CD4-positive, alpha-beta memory T cell (primary cell): ENCODE measurements around the gene UTY. TPM values are rescaled to one million over a fixed set of nuclear protein-coding genes. Genes with fewer than 3 reads are reported as not detected.

Source experiments
- CTCF ChIA-PET: fragments of 350-600 bp; sonication (Branson Sonifier 250); formaldehyde crosslinking; loops from one replicate; lab custom pipeline; 2021; ENCODE audit warnings: inconsistent platforms; ENCODE audit not compliant: partially characterized antibody; lab: Charles Lee
- POLR2A ChIA-PET: fragments of 350-600 bp; sonication (Branson Sonifier 250); formaldehyde crosslinking; loops from one replicate; lab custom pipeline; 2021; ENCODE audit not compliant: partially characterized antibody; lab: Charles Lee
- DNase-seq, 5 donors: peaks; one replicate each; pipeline versions ENCODE4 v3.0.0 to v3.0.0-alpha.2; 2020 to 2022; ENCODE audit warnings: mixed read lengths in 1 of 5
- H3K27ac ChIP-seq: one replicate; pipeline ENCODE4 v1.7.0; 2013; ENCODE audit warnings: low read depth, low read length
- H3K27me3 ChIP-seq: 2 replicates; pipeline ENCODE4 v1.7.0; 2013; ENCODE audit warnings: mild to moderate bottlenecking, low read length, moderate library complexity; ENCODE audit not compliant: insufficient read depth
- H3K36me3 ChIP-seq: 2 replicates; pipeline ENCODE4 v1.7.0; 2013; ENCODE audit warnings: mild to moderate bottlenecking, low read length, moderate library complexity; ENCODE audit not compliant: insufficient read depth
- H3K4me1 ChIP-seq: 2 replicates; pipeline ENCODE4 v1.7.0; 2013; ENCODE audit warnings: mild to moderate bottlenecking, low read length, moderate library complexity; ENCODE audit not compliant: insufficient read depth
- H3K4me3 ChIP-seq, 2 donors: one replicate each; pipeline ENCODE4 v1.7.0; 2013; ENCODE audit warnings: low read length in 2 of 2, mild to moderate bottlenecking in 1 of 2
- H3K9me3 ChIP-seq, 2 donors: one replicate each; pipeline ENCODE4 v1.7.0; 2013; ENCODE audit warnings: low read length in 2 of 2, control low read depth in 1 of 2; ENCODE audit not compliant: control insufficient read depth in 1 of 2
- H3K27ac Mint-ChIP-seq, 7 donors: one replicate each; pipeline ENCODE4 v1.8.0; 2020 to 2021; ENCODE audit warnings: mixed read lengths in 7 of 7, mild to moderate bottlenecking in 6 of 7, inconsistent platforms in 3 of 7, moderate library complexity in 3 of 7
- H3K27me3 Mint-ChIP-seq, 2 donors: one replicate each; pipeline ENCODE4 v1.8.0; 2020 to 2021; ENCODE audit warnings: mixed read lengths in 2 of 2
- H3K36me3 Mint-ChIP-seq, 2 donors: one replicate each; pipeline ENCODE4 v1.8.0; 2020 to 2021; ENCODE audit warnings: mixed read lengths in 2 of 2, inconsistent platforms in 1 of 2, mild to moderate bottlenecking in 1 of 2
- H3K4me1 Mint-ChIP-seq, 4 donors: one replicate each; pipeline ENCODE4 v1.8.0; 2020 to 2021; ENCODE audit warnings: mixed read lengths in 4 of 4, mild to moderate bottlenecking in 1 of 4
- H3K4me3 Mint-ChIP-seq, 8 donors: one replicate each; pipeline ENCODE4 v1.8.0; 2020 to 2021; ENCODE audit warnings: mixed read lengths in 8 of 8, mild to moderate bottlenecking in 7 of 8, moderate library complexity in 6 of 8, inconsistent platforms in 3 of 8
- H3K9me3 Mint-ChIP-seq, 8 donors: one replicate each; pipeline ENCODE4 v1.8.0; 2020 to 2021; ENCODE audit warnings: mixed read lengths in 8 of 8, mild to moderate bottlenecking in 5 of 8, inconsistent platforms in 3 of 8, moderate library complexity in 1 of 8
- intact Hi-C: fragments of 100-400 bp; cut with micrococcal nuclease; formaldehyde crosslinking; loops from one replicate; pipeline ENCODE4 v1.15.1; 2023
- polyA plus RNA-seq, 2 donors: library from polyadenylated mRNA; unstranded; fragments of 300-500 nt; fragmentation: Illumina TruSeq; gene quantifications; one replicate each; pipeline ENCODE4 v1.2.3, GENCODE V29; 2021
- total RNA-seq, 2 experiments: library from RNA; stranded (reverse); gene quantifications; one replicate each; pipeline ENCODE4 v1.2.3, GENCODE V29; 2021

UTY gene
- total and polyA plus RNA-seq, 4 experiments from 2014 or later = 70.8 to 71.8 TPM; not detected in 2

- Histone ChIP-seq H3K27me3 (no peaks in the 10 kb centered on the region), H3K36me3 (no peaks in the 10 kb centered on the region), H3K4me3 (no peak overlapping the region), H3K9me3 (no peaks in the 10 kb centered on the region), H3K4me1 (no peaks in the 10 kb centered on the region), H3K27ac (no peak overlapping the region)
- intact Hi-C loops = loop anchor here (1.0 kb wide), 1 partner anchor 35 kb away; no protein-coding TSS in a partner anchor
- H3K4me1 Mint-ChIP-seq = peaks cover 0 to 14% (median 4%) of the 10 kb centered on the region in 4 donors
- POLR2A ChIA-PET = no interaction called here
- no peaks in the 10 kb centered on the region for H3K27me3 Mint-ChIP-seq
- no peak overlapping the region for H3K27ac Mint-ChIP-seq
- H3K4me3 Mint-ChIP-seq = no peak overlapping the region
- CTCF ChIA-PET = no interaction called here
- H3K36me3 Mint-ChIP-seq = peaks cover 0 to 56% of the 10 kb centered on the region in 2 donors
- no peaks in the 10 kb centered on the region for H3K9me3 Mint-ChIP-seq
- DNase-seq = no peak
These were observed 140.5 kb downstream of the UTY start for GRCh38 chrY:13339381-13339780.

- no peak overlapping the region for H3K4me3 ChIP-seq
- H3K4me3 Mint-ChIP-seq = no peak overlapping the region
- no peaks in the 10 kb centered on the region for H3K27me3 ChIP-seq
- no peaks in the 10 kb centered on the region for H3K27me3 Mint-ChIP-seq
- no peak overlapping the region for H3K27ac Mint-ChIP-seq
- no peak for DNase-seq
- ChIA-PET POLR2A (no interaction called here), CTCF (no interaction called here)
- H3K9me3 Mint-ChIP-seq = no peaks in the 10 kb centered on the region
- peaks cover 0 to 17% (median 6%) of the 10 kb centered on the region in 4 donors for H3K4me1 Mint-ChIP-seq
- H3K4me1 ChIP-seq = peaks cover 3% of the 10 kb centered on the region
- H3K9me3 ChIP-seq = no peaks in the 10 kb centered on the region
- H3K36me3 ChIP-seq = no peaks in the 10 kb centered on the region
- intact Hi-C loops = loop anchor here (1.0 kb wide), 1 partner anchor 36 kb away; no protein-coding TSS in a partner anchor
- H3K27ac ChIP-seq = no peak overlapping the region
- H3K36me3 Mint-ChIP-seq = peaks cover 0 to 60% of the 10 kb centered on the region in 2 donors
These were observed 141.1 kb downstream of the UTY start for GRCh38 chrY:13338711-13339110.

GRCh38 chrY:13337934-13338333 lies 141.9 kb downstream of the UTY start:
- Histone ChIP-seq H3K27ac (no peak overlapping the region), H3K9me3 (no peaks in the 10 kb centered on the region), H3K27me3 (no peaks in the 10 kb centered on the region), H3K4me1 (peaks cover 5% of the 10 kb centered on the region), H3K4me3 (no peak overlapping the region), H3K36me3 (no peaks in the 10 kb centered on the region)
- DNase-seq = no peak
- CTCF ChIA-PET = no interaction called here
- Mint-ChIP-seq H3K4me3 (no peak overlapping the region), H3K36me3 (peaks cover 0 to 61% of the 10 kb centered on the region in 2 donors), H3K27me3 (no peaks in the 10 kb centered on the region), H3K27ac (no peak overlapping the region), H3K9me3 (no peaks in the 10 kb centered on the region), H3K4me1 (peaks cover 0 to 20% (median 6%) of the 10 kb centered on the region in 4 donors)
- POLR2A ChIA-PET = no interaction called here
- intact Hi-C loops = no loop called here

- no peaks in the 10 kb centered on the region for H3K27me3 ChIP-seq
- DNase-seq = no peak
- H3K36me3 Mint-ChIP-seq = peaks cover 0 to 55% of the 10 kb centered on the region in 2 donors
- no peaks in the 10 kb centered on the region for H3K36me3 ChIP-seq
- intact Hi-C loops = no loop called here
- peaks cover 19% of the 10 kb centered on the region for H3K4me1 ChIP-seq
- H3K9me3 ChIP-seq = no peaks in the 10 kb centered on the region
- H3K9me3 Mint-ChIP-seq = no peaks in the 10 kb centered on the region
- H3K4me3 Mint-ChIP-seq = no peak overlapping the region
- no peak overlapping the region for H3K27ac ChIP-seq
- peaks cover 0 to 46% (median 13%) of the 10 kb centered on the region in 4 donors for H3K4me1 Mint-ChIP-seq
- H3K4me3 ChIP-seq = no peak overlapping the region
- no peaks in the 10 kb centered on the region for H3K27me3 Mint-ChIP-seq
- H3K27ac Mint-ChIP-seq = no peak overlapping the region
- CTCF ChIA-PET = interaction anchor here (1.2 to 1.6 kb wide), 2 partner anchors 10 to 12 kb away, joined by 4 to 6 read pairs; no protein-coding TSS in a partner anchor
- POLR2A ChIA-PET = interaction anchor here (0.6 to 1.5 kb wide), 2 partner anchors 10 to 375 kb away, joined by 3 to 6 read pairs; no protein-coding TSS in a partner anchor
These were observed 146.0 kb downstream of the UTY start for GRCh38 chrY:13333791-13334190.

GRCh38 chrY:13330651-13331050 lies 149.2 kb downstream of the UTY start:
- peaks cover 0 to 46% (median 12%) of the 10 kb centered on the region in 4 donors for H3K4me1 Mint-ChIP-seq
- Histone ChIP-seq H3K4me3 (no peak overlapping the region), H3K9me3 (no peaks in the 10 kb centered on the region), H3K36me3 (peaks cover 2% of the 10 kb centered on the region), H3K27me3 (no peaks in the 10 kb centered on the region), H3K4me1 (peaks cover 19% of the 10 kb centered on the region), H3K27ac (no peak overlapping the region)
- H3K27ac Mint-ChIP-seq = no peak overlapping the region
- ChIA-PET CTCF (interaction anchor here (1.7 kb wide), 1 partner anchor 14 kb away, joined by 5 read pairs; no protein-coding TSS in a partner anchor), POLR2A (no interaction called here)
- H3K4me3 Mint-ChIP-seq = no peak overlapping the region
- H3K9me3 Mint-ChIP-seq = no peaks in the 10 kb centered on the region
- intact Hi-C loops = no loop called here
- DNase-seq = no peak
- no peaks in the 10 kb centered on the region for H3K27me3 Mint-ChIP-seq
- H3K36me3 Mint-ChIP-seq = peaks cover 0 to 45% of the 10 kb centered on the region in 2 donors

GRCh38 chrY:13312966-13313365 lies 166.9 kb downstream of the UTY start:
- Histone ChIP-seq H3K36me3 (no peaks in the 10 kb centered on the region), H3K27me3 (no peaks in the 10 kb centered on the region), H3K9me3 (no peaks in the 10 kb centered on the region), H3K4me1 (peaks cover 8% of the 10 kb centered on the region), H3K4me3 (no peak overlapping the region), H3K27ac (no peak overlapping the region)
- H3K9me3 Mint-ChIP-seq = no peaks in the 10 kb centered on the region
- peaks cover 0 to 36% of the 10 kb centered on the region in 2 donors for H3K36me3 Mint-ChIP-seq
- ChIA-PET CTCF (no interaction called here), POLR2A (no interaction called here)
- no peak for DNase-seq
- intact Hi-C loops = loop anchor here (10.0 kb wide), 1 partner anchor 62 kb away; no protein-coding TSS in a partner anchor
- no peak overlapping the region for H3K27ac Mint-ChIP-seq
- no peaks in the 10 kb centered on the region for H3K27me3 Mint-ChIP-seq
- peaks cover 0 to 7% (median 2%) of the 10 kb centered on the region in 4 donors for H3K4me1 Mint-ChIP-seq
- no peak overlapping the region for H3K4me3 Mint-ChIP-seq

- Histone ChIP-seq H3K27ac (no peak overlapping the region), H3K27me3 (no peaks in the 10 kb centered on the region), H3K9me3 (no peaks in the 10 kb centered on the region), H3K36me3 (no peaks in the 10 kb centered on the region), H3K4me1 (peaks cover 9% of the 10 kb centered on the region), H3K4me3 (no peak overlapping the region)
- no peak for DNase-seq
- Mint-ChIP-seq H3K36me3 (peaks cover 0 to 44% of the 10 kb centered on the region in 2 donors), H3K27me3 (no peaks in the 10 kb centered on the region), H3K4me3 (no peak overlapping the region), H3K27ac (no peak overlapping the region), H3K4me1 (peaks cover 0 to 18% (median 4%) of the 10 kb centered on the region in 4 donors), H3K9me3 (no peaks in the 10 kb centered on the region)
- intact Hi-C loops = no loop called here
- CTCF ChIA-PET = no interaction called here
- POLR2A ChIA-PET = no interaction called here
These were observed 171.9 kb downstream of the UTY start for GRCh38 chrY:13307959-13308358.
